ENCODE measurements around the gene SOD2. TPM values are rescaled to one million over a fixed set of nuclear protein-coding genes. Genes with fewer than 3 reads are reported as not detected.
"Not testable (repeated sequence)": the region's sequence is repeated elsewhere in the genome, so short reads cannot be mapped to it uniquely, and the experiment has no call there.

SOD2 gene
- total RNA-seq, 6 donors from 2014 or later: 116 to 478 (median 295) TPM

GRCh38 chr6:159679091-159680077 is 13.7 kb downstream of the SOD2 start:
- Histone ChIP-seq H3K27me3 (no peaks in the 10 kb centered on the region), H3K4me1 (peaks cover 15 to 41% (median 28%) of the 10 kb centered on the region in 4 donors), H3K4me3 (no peak overlapping the region), H3K27ac (peak overlapping the region; percentile 31 to 65 (median 48)), H3K36me3 (peaks cover 0 to 77% (median 26%) of the 10 kb centered on the region in 4 donors), H3K9me3 (no peaks in the 10 kb centered on the region)
- ATAC-seq (ENCODE audit: low FRiP score in 2 of 2) (peak in 1 of 2 donors; percentile 51), DNase-seq (no peak)
- no peak for TF ChIP-seq POLR2AphosphoS5 (IDR thresholded peaks at IDR 0.05)
- no peak for TF ChIP-seq EP300 (IDR thresholded peaks at IDR 0.05)
- TF ChIP-seq POLR2A (IDR thresholded peaks at IDR 0.05): no peak
- TF ChIP-seq CTCF (IDR thresholded peaks at IDR 0.05): no peak
- 52% methylated on average over 5 of the region's 5 CpGs for WGBS, 2 donors

GRCh38 chr6:159678574-159678973 is 14.5 kb downstream of the SOD2 start:
- Histone ChIP-seq H3K4me3 (no peak overlapping the region), H3K9me3 (no peaks in the 10 kb centered on the region), H3K36me3 (peaks cover 0 to 69% (median 21%) of the 10 kb centered on the region in 4 donors), H3K4me1 (peaks cover 15 to 36% (median 21%) of the 10 kb centered on the region in 4 donors), H3K27ac (no peak overlapping the region), H3K27me3 (no peaks in the 10 kb centered on the region)
- ATAC-seq (ENCODE audit: low FRiP score in 2 of 2) (no peak), DNase-seq (no peak)
- TF ChIP-seq POLR2AphosphoS5 (IDR thresholded peaks at IDR 0.05): peak in 1 of 2 donors; percentile 10
- no peak for TF ChIP-seq CTCF (IDR thresholded peaks at IDR 0.05)
- 93 to 98% methylated on average over 3 of the region's 3 CpGs for WGBS, 2 donors

- peaks cover 0 to 60% (median 19%) of the 10 kb centered on the region in 4 donors for H3K36me3 ChIP-seq
- H3K4me1 ChIP-seq: peaks cover 10 to 27% (median 19%) of the 10 kb centered on the region in 4 donors
- H3K27me3 ChIP-seq: no peaks in the 10 kb centered on the region
- H3K27ac ChIP-seq: no peak overlapping the region
- H3K9me3 ChIP-seq: no peaks in the 10 kb centered on the region
- no peak overlapping the region for H3K4me3 ChIP-seq
- DNase-seq (no peak), ATAC-seq (ENCODE audit: low FRiP score in 2 of 2) (peak in 1 of 2 donors; percentile 39)
- TF ChIP-seq POLR2AphosphoS5 (IDR thresholded peaks at IDR 0.05) (no peak), CTCF (IDR thresholded peaks at IDR 0.05) (no peak), POLR2A (IDR thresholded peaks at IDR 0.05) (peak in 1 of 4 donors; percentile 30), EP300 (IDR thresholded peaks at IDR 0.05) (no peak)
- 94 to 100% methylated on average over 5 of the region's 5 CpGs for WGBS, 2 donors
Observed at GRCh38 chr6:159677506-159678165, 15.4 kb downstream of the SOD2 start.

- Histone ChIP-seq H3K27me3 (no peaks in the 10 kb centered on the region), H3K4me3 (no peak overlapping the region), H3K36me3 (peaks cover 0 to 53% (median 17%) of the 10 kb centered on the region in 4 donors), H3K9me3 (no peaks in the 10 kb centered on the region), H3K27ac (no peak overlapping the region), H3K4me1 (peaks cover 10 to 27% (median 17%) of the 10 kb centered on the region in 4 donors)
- no peak for DNase-seq
- peak in 1 of 2 donors; percentile 10 for ATAC-seq (ENCODE audit: low FRiP score in 2 of 2)
- 79 to 87% methylated on average over 6 of the region's 6 CpGs for WGBS, 2 donors
- TF ChIP-seq EP300 (IDR thresholded peaks at IDR 0.05): no peak
- TF ChIP-seq POLR2A (IDR thresholded peaks at IDR 0.05): no peak
- no peak for TF ChIP-seq POLR2AphosphoS5 (IDR thresholded peaks at IDR 0.05)
- no peak for TF ChIP-seq CTCF (IDR thresholded peaks at IDR 0.05)
Observed at GRCh38 chr6:159676890-159677505, 16.0 kb downstream of the SOD2 start.

GRCh38 chr6:159676236-159676635 is 16.8 kb downstream of the SOD2 start:
- not testable (repeated sequence) for DNase-seq; ATAC-seq (ENCODE audit: low FRiP score in 2 of 2)
- H3K4me1 ChIP-seq: peaks cover 10 to 27% (median 13%) of the 10 kb centered on the region in 4 donors

More at GRCh38 chr6:159676236-159676635, 16.8 kb downstream of the SOD2 start:
- peaks cover 0 to 48% (median 13%) of the 10 kb centered on the region in 4 donors for H3K36me3 ChIP-seq
- not testable (repeated sequence) for H3K9me3 ChIP-seq, H3K27me3 ChIP-seq, H3K27ac ChIP-seq, H3K4me3 ChIP-seq
- 93% methylated on average over 4 of the region's 4 CpGs for WGBS, 2 donors
